T-helper 1 cell (primary cell): ENCODE measurements around the gene TGFA.

ENCODE experiments used
- DNase-seq, 5 donors: peaks; one replicate each; pipeline ENCODE4 v3.0.0-alpha.2; 2012 to 2020

TGFA gene

DNA sequence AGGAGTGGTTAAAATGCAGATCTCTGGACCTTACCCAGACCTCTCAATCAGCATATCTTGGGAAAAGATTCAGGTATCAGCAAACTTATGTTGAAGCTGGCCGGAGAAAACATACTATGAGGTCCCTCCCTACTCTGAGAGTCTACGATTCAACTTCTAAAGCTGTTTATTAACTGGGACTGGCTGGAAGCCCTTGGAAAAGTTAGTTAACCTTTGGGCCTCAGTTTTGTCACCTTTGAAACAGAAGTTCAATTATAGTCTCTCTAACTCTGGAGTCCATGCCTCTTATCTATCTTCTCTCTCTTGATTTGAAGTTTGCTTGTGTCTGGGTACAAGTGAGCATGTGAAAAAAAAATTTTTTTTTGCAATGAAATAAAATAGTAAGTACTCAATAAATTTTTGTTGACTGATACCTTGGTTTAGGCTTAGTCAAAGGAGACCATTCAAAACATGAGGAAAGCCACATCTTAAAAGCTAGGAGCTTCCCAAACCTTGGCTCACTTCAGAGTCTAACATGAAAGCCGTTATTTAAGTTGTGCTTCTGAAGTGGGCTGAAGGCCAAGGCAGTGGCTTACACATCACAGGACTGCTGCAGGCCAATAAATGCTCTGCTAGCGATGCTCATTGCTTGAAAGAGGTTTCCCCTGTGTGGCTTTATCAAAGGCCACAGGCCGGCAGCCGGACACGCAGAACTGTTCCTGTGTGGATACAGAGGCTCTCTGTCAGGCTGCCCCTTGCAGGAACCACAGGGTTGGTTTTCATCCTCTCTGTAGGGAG lies 141.1 kb downstream of the TGFA start:
- DNase-seq, result no peak

DNA sequence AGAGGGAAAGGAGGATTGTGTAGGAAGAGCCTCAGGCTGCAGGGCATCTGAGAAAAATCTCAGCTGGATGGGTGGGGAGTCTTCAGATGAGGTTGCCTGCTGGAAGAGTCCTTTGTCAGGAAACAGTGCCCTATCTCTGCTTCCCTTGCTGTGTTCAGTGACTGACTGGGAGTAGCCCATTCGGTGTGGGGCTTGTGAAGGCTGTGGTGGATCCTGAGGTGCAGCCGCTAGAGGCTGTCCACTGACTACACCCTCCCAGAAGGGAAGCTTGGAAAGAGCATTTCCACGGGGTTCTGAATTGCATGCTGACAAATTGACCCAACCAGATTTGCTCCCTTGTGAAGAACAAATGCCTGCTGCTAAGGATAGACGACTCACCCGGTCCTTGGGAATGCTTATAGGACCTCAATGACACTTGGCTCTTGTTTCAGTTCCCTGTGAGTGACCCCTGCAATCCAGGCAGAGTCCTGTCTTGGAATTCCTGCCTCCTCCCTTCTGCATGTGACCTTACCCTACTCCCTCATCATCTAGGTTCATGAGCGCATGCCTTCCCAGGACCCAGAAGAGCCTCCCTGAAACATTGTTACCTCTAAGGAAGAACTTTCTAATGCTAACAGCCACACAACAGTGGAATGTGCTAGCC lies 142.0 kb downstream of the TGFA start:
- no peak for DNase-seq

DNA sequence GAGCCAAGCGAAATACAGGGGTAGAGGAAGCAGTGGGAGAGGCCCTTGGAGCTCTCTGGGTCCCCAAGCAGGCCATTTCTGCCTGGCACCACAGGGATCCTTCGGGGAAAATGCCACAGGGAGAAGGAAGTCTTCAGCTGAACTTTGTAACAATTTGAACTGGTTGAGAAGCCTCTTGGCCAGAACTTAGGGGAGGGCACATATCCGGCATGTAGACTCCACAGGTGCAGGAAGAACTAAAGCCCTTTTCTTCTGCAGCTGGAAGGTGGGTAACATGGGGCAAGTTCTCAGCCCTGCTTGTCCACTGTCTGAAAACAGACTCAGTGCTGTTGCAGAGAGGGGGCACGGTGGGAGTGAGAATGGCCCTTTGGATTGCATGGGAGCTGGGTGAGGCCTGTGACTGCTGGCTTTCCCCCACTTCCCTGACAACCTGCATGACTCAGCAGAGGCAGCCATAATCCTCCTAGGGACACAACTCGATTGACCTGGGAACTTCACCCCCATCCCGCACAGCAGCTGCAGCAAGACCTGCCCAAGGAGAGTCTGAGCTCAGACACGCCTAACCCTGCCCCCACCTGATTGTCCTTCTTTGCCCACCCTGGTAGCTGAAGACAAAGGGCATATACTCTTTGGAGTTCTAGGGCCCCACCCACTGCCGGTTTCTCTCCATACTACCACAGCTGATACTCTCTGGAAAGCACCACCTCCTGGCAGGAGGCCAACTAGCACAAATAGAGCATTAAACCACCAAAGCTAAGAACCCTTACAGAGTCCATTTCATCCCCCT lies 150.2 kb downstream of the TGFA start:
- no peak for DNase-seq

DNA sequence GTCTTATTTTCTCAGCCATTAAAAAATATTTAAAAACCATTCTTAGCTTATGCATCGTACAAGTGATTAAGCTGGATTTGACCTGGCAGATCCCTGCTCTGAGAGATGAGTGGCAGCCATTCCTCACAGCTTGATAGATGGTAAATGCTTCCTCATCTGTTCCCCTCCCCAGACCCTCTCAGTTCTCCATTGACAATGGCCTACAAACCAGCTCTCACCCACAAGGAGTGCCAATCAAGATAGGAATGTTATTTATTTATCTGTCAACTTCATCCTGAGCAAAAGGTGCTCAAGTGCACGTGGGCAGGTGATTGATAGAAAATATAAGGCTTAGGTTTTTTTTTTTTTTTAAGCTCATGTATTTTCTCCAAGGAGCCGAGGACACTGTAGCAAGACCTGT lies 153.1 kb downstream of the TGFA start:
- DNase-seq, result no peak

DNA sequence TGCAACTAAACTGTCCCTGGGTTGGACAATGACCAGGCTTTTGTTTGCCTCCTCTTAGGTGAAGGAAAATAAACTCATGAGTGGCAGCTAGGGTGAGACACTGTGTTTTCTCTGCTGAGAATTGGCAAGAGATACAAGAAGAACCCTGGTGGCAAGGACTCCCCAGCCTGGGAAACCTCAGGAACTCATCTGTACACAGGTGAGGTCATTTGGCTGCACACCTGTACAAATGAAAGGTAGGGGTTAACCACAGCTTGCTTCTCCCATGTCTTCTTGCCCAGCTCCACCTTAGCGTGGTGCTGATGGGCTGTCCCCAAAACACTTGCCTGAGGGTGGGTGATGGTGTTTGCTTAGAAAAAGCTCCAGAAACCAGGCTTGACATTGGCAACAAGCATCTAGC lies 154.6 kb downstream of the TGFA start:
- no peak for DNase-seq
